NCI-H1048 (cell line): ENCODE data around the gene BHMT2.
A peak's percentile ranks its signal among the peaks of the same experiment; 100 is the strongest.

Experiments
- DNase-seq: peaks from one replicate; lab custom pipeline; 2025; lab: John Stamatoyannopoulos, UW

The BHMT2 gene

GRCh38 chr5:79122973-79123372, 53.4 kb downstream of the BHMT2 start:
- DNase-seq = no peak

GRCh38 chr5:79124607-79125006, 55.0 kb downstream of the BHMT2 start:
- no peak for DNase-seq

- DNase-seq = no peak
These were observed 61.2 kb downstream of the BHMT2 start for GRCh38 chr5:79130781-79131180.

GRCh38 chr5:79133121-79133656, 63.6 kb downstream of the BHMT2 start:
- DNase-seq = peak; percentile 32

- peak; percentile 27 for DNase-seq
These were observed 64.3 kb downstream of the BHMT2 start for GRCh38 chr5:79133657-79134451.

GRCh38 chr5:79135790-79136553, 66.4 kb downstream of the BHMT2 start:
- DNase-seq = no peak

GRCh38 chr5:79136618-79137017, 67.1 kb downstream of the BHMT2 start:
- no peak for DNase-seq
